GM18505 (cell line): ENCODE measurements around the gene RNFT2.
"Not testable (repeated sequence)": the region's sequence is repeated elsewhere in the genome, so short reads cannot be mapped to it uniquely, and the experiment has no call there.

Source experiments
- ATAC-seq: cut with Tn5 transposase; IDR thresholded peaks from one replicate; pipeline ENCODE4 v1.9.1; 2021; ENCODE audit not compliant: unreplicated experiment
- POLR2A ChIP-seq: IDR thresholded peaks from 4 replicates; pipeline ENCODE4 v1.6.1; 2011; ENCODE audit warnings: borderline replicate concordance; ENCODE audit not compliant: insufficient read depth, insufficient read length; ENCODE audit errors: extremely low read depth

Gene RNFT2

GRCh38 chr12:116718655-116719454 is 19.3 kb upstream of the RNFT2 start:
- ATAC-seq: no peak
- TF ChIP-seq POLR2A: no peak

- no peak for ATAC-seq
- TF ChIP-seq POLR2A: no peak
Measured at GRCh38 chr12:116719731-116720528, 18.2 kb upstream of the RNFT2 start.

DNA sequence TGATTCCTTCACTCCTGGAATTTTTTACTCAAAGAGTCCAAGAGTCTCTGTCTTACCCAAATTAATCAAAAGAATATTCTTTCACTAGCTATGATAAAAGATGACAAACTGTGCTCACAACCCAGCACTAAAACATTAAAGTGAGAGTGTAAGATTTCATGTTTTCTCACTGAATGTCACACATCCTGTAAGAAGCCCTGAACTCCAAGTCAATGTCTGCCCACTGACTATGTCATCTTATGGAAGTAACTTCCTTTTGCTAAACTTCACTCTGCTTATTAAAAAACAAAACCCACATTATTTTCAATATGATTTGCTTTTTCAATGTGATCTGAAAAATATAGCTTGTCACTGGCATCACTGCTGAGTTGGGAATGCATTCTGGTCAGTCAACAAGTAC is 15.9 kb upstream of the RNFT2 start:
- ATAC-seq: no peak
- no peak for TF ChIP-seq POLR2A

GRCh38 chr12:116726694-116727093 is 11.4 kb upstream of the RNFT2 start:
- TF ChIP-seq POLR2A: no peak
- no peak for ATAC-seq

DNA sequence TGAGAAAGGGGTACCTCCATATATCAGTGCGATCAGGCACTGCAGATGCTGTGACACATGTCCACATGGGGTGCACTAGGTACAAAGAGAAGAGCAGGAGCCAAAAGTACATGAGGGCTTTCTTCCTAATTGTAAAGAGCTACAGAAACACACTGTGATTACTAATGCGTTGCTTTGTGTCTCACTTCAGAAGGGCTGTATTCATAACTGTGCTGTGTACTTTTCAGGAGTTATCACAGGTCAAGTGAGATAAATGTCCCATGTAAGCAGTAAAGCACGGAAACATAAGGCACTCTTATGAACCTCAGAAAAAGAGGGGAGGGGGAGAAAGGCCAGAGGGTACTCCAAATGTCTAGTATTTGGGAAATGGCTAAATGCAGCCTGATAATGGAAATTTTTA is 10.9 kb upstream of the RNFT2 start:
- no peak for ATAC-seq
- TF ChIP-seq POLR2A: no peak

- no peak for ATAC-seq
- TF ChIP-seq POLR2A: no peak
Measured at GRCh38 chr12:116727891-116728290, 10.2 kb upstream of the RNFT2 start.

DNA sequence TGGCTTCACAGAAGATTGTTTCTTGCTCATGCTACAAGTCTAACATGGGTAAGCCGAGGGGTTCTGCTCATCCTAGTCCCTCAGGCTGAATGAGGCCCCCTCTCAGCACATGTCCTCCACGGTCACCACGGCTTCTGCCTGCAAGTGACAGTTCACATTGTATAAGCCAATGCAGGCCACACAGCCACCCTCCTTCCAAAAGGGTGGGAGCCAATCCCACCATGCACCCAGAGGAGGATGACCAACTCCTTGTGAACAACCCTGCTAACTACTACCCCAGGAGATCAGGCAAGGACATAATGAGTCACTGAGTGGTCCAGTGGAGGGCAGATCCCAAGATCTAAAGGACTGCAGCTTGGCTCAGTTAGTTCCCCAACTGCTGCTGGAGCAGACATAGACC is 6.3 kb upstream of the RNFT2 start:
- ATAC-seq: no peak
- TF ChIP-seq POLR2A: no peak

DNA sequence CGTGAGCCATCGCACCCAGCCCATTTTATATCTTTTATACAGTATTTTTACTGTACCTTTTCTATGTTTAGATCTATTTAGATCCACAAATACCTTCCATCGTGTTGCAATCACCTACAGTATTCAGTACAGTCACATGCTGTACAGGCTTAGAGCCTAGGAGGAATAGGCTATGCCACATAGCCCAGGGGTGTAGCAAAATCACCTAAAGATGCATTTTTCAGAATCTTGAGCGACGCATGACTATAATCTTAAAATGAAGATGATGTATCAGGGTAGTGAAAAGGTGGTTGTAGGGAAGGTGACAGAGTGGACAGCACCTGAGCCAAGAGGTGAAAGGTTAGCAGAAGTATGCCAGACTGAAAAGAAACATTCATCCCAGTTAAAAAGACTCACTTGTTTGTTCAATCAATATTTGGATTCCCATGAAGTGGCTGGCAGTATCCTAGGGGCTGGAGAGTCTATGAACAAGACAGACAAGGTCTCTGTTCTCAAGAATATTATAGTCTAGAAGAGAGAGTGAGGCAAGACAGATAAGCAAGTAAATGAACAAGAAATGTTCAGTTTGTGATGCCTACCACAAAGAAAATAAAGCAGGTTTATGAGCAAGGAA is 3.9 kb upstream of the RNFT2 start:
- no peak for TF ChIP-seq POLR2A
- no peak for ATAC-seq

DNA sequence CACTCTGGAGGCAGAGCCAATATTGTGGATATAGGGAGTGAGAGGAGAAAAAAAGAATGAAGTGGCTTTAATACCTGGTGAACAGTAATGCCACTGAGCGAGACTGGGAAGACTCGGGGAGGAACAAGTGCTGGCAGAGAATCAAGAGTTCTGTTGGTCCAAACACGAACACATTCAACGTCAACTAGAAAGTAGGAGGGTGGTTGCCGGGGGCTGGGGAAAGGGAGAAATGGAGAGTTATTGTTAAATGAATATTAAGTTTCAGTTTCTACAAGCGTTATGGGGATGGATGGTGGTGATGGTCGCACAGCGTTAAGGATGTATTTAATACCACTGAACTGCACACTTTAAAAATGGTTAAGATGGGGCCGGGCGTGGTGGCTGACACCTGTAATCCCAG is 3.0 kb upstream of the RNFT2 start:
- no peak for TF ChIP-seq POLR2A
- no peak for ATAC-seq

- no peak for ATAC-seq
- TF ChIP-seq POLR2A: no peak
Measured at GRCh38 chr12:116735951-116736599, 2.0 kb upstream of the RNFT2 start.

DNA sequence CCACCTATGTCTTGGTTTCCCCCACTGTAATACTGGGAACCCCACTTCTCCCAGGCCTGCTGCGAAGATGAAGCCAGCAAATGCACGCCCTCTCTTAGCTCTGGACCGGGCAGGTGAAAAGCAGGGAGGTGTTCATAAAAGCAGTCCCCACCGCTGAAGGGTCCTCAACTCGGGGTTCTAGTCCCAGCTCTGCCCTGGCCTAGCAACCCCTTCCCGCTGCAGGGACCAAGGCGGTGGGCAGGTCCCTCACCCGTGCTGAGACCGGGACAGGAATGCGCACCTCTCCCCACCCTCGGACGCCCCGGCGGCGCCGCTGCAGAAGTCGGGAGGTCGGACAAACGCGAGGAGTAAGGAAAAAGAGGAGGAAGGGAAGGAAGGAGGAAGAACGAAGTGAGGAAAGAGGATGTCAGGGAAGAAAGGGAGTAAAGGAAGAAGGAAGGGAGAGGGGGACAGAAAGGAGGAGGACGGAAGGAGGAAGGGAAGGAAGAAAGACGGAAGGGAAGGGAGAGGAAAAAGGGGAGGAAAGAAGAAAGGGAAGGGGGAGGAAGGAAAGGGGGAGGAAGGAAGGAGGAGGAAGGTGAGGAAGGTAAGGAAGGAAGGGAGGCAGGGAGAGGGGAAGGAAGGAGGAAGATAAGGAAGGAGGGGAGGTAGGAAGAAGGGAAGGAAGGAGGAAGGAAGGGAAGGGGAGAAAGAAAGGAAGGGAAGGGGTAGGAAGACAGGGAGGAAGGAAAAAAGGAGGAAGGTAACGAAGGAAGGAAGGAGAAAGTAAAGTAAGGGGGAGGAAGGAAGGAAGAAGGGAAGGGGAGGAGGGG is 947 bp upstream of the RNFT2 start:
- TF ChIP-seq POLR2A: no peak
- ATAC-seq: no peak

- ATAC-seq: no peak
- no peak for TF ChIP-seq POLR2A
Measured at GRCh38 chr12:116739381-116739887, 1.3 kb downstream of the RNFT2 start.

- not testable (repeated sequence) for ATAC-seq
Measured at GRCh38 chr12:116742787-116743186, 4.7 kb downstream of the RNFT2 start.

DNA sequence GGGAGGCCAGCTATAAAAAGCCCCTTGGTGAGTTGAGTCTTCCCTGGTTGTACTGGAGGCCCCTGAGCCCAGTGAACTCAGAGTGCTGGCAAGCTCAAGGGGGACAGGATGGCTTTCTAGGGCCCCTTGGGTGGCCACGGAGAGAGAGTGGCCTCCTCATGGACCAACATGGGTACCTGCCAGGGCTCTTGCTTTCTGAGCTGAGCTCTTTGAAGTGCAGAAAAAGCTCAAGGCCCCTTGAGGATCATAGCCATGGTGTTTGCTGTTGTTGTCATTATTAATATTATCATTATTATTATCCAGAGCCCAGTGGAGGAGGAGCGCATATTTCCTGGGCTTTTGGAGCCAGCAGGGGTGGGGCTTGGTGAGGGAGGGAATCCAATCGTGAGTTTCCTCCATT is 6.7 kb downstream of the RNFT2 start:
- ATAC-seq: no peak
- TF ChIP-seq POLR2A: no peak
